ENCODE data around the gene CREB3L2.

Gene CREB3L2

DNA sequence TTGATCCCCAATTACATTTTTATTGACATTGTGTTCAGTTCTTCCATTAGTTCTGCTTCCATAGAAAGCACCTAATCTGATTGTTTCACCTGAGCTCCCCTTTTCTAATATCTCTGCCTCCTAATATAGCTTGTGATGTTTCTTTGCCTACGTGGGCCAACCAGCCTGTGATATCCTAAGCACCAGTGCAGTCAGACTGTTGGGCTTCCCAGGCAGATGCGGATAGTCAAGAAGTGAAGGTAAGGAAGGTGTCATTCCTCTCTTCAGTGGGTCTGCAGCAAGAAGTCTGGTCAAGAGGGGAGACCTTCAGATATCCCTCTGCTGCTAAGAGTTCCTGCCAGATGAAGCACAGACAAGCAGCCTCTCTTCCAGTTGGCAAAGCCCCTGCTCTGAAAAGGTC lies 138.9 kb downstream of the CREB3L2 start:
- no peak for DNase-seq (ENCODE audit: low read depth)
- TF ChIP-seq, protein P1, sequence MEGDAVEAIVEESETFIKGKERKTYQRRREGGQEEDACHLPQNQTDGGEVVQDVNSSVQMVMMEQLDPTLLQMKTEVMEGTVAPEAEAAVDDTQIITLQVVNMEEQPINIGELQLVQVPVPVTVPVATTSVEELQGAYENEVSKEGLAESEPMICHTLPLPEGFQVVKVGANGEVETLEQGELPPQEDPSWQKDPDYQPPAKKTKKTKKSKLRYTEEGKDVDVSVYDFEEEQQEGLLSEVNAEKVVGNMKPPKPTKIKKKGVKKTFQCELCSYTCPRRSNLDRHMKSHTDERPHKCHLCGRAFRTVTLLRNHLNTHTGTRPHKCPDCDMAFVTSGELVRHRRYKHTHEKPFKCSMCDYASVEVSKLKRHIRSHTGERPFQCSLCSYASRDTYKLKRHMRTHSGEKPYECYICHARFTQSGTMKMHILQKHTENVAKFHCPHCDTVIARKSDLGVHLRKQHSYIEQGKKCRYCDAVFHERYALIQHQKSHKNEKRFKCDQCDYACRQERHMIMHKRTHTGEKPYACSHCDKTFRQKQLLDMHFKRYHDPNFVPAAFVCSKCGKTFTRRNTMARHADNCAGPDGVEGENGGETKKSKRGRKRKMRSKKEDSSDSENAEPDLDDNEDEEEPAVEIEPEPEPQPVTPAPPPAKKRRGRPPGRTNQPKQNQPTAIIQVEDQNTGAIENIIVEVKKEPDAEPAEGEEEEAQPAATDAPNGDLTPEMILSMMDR (conservative IDR thresholded peaks at IDR 0.05; ENCODE audit: low read length) = no peak
- no peak overlapping the region for H3K4me3 ChIP-seq (ENCODE audit: low read length)

DNA sequence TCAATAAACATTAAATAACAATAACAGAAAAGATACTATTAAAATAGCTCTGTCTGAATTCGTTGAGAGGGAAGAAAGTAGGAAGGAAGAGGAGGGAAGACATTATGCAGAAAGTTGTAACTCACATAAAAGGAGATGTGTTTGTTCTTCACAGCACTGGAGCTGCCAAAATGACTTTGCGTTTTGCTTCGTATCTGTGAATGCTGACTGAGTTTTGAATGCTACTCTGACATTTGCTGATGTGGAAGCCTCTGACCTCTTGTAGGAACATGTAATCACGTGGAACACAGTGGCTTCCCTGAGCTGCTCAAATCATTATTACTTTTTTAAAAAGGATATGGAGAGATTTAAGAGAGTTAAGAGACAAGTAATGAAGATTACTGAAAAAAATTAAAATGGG lies 139.5 kb downstream of the CREB3L2 start:
- TF ChIP-seq, protein P1 (conservative IDR thresholded peaks at IDR 0.05; ENCODE audit: low read length) = no peak
- no peak overlapping the region for H3K4me3 ChIP-seq (ENCODE audit: low read length)
- DNase-seq (ENCODE audit: low read depth) = no peak

DNA sequence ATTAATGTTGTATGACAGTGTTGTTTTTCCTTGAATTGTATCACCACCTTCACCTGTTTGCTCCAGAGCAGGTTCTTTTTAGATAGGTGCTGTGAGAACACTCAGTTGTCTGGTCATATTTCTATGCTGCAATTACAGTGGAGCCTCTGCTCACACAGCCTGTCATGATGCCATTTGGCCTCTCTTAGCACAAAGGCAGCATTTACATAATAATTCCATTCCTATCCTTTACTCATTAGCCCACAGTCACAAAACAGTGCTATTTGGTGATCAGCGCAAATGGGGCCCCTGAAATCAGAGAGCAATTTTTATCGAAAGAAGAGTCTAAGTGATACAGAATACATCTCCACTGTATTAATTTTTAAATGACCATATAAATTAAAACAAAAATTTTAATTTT lies 141.3 kb downstream of the CREB3L2 start:
- no peak for DNase-seq (ENCODE audit: low read depth)
- TF ChIP-seq, protein P1 (conservative IDR thresholded peaks at IDR 0.05; ENCODE audit: low read length) = no peak
- no peak overlapping the region for H3K4me3 ChIP-seq (ENCODE audit: low read length)

DNA sequence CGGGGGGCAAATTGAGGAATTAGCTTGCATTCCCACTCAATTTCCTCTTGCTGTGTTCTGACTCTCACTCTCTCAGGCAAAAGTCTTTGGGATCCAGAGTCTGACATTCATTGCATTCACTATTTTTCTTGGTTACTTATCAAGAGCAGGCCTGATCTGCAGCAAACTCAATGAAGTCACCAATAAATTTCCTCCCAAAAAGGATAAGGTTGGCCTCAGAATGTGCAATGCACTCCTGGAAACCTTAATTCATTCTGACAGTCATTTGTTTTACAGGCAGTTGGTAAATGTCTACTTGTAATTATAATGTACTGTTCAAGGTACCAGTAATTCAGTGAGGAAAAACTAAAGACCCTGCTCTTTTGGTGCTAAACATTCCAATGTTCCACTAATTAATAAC lies 148.8 kb downstream of the CREB3L2 start:
- TF ChIP-seq, protein P1 (conservative IDR thresholded peaks at IDR 0.05; ENCODE audit: low read length) = no peak
- DNase-seq (ENCODE audit: low read depth) = no peak
- H3K4me3 ChIP-seq (ENCODE audit: low read length) = no peak overlapping the region

DNA sequence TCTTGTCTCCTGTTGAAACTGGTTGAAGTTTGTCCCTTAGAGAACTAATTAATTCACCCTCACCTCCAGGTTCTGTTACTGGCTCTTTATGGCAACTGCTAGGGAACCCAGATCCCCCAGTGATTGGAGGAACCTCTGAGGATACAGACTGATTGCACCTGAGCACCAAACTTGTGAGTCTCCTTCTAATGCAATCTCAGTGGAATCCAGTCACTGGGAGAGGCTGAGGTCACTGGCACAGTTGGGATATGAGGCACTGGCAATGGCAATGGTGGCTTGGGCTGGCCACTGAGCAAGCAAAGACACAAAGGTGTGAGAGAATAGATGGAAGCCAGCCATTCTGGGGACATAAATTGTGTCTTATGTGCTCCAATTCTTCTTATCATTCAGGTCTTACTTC lies 149.8 kb downstream of the CREB3L2 start:
- no peak overlapping the region for H3K4me3 ChIP-seq (ENCODE audit: low read length)
- TF ChIP-seq, protein P1 (conservative IDR thresholded peaks at IDR 0.05; ENCODE audit: low read length) = no peak
- no peak for DNase-seq (ENCODE audit: low read depth)

DNA sequence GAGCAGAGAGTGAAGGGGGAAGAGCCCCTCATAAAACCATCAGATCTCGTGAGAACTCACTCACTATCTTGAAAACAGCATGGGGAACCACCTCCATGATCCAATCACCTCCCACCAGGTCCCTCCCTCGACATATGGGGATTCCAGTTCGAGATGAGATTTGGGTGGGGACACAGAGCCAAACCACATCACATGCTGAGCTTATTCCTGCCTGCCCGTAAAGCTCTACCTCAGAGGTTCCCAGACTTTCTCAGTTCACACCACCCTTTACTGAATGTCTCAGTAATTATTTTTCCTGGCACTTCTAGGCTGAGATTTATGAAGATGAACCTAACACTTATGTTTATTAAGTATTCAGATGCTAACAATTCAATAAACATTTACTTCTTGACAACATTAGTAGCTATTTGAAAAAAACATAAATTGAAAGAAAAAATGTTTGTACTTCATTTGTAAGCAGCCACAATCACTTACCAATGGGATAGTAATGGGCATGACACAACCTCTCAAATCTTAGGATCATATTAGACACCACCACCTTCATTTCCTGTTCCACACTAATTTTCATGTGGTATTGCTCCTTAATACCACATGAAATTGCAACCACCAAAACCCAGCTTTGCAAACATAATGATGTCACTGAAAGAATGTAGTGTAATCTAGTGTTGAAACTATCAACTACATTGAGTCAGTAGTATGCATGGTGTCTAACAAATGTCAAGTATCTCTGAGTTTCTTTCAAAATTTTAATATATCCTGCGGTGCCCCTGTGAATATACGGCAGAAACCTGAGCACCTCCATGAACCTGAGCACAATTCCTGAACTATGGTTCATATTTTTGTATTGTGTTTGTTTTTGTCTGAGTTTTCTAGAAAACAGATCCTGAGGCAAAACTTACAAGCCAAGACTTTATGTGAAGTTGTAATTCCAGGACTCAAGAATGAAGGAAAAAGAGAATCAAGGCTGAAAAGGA lies 150.6 kb downstream of the CREB3L2 start:
- no peak overlapping the region for H3K4me3 ChIP-seq (ENCODE audit: low read length)
- TF ChIP-seq, protein P1 (conservative IDR thresholded peaks at IDR 0.05; ENCODE audit: low read length) = no peak
- DNase-seq (ENCODE audit: low read depth) = peak; percentile 76

DNA sequence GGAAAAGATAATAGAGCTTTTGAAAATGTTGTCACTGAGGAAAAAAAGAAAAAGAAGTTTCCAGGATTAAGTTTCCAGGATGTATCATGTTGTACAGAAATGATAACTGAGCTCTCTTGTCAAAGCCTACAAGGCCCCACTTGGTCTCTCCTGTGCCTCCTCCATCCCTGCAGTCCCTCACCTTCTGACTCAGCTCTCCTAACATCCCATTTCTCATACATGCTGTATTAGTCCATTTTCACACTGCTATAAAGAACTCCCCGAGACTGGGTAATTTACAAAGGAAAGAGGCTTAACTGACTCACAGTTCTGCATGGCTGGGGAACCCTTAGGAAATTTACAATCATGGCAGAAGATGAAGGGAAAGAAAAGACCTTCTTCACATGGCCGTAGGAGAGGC lies 151.3 kb downstream of the CREB3L2 start:
- TF ChIP-seq, protein P1 (conservative IDR thresholded peaks at IDR 0.05; ENCODE audit: low read length) = no peak
- H3K4me3 ChIP-seq (ENCODE audit: low read length) = no peak overlapping the region
- no peak for DNase-seq (ENCODE audit: low read depth)
